Osteocyte (in vitro differentiated cells): ENCODE measurements around the gene APCDD1. TPM values are rescaled to one million over a fixed set of nuclear protein-coding genes. Genes with fewer than 3 reads are reported as not detected.
"Not testable (repeated sequence)": the region's sequence is repeated elsewhere in the genome, so short reads cannot be mapped to it uniquely, and the experiment has no call there.

Experiments
- DNase-seq: peaks from one replicate; pipeline ENCODE4 v3.0.0; 2021; ENCODE audit warnings: mixed read lengths; ENCODE audit not compliant: unreplicated experiment; ENCODE audit errors: extremely low spot score
- H3K27ac Mint-ChIP-seq: one replicate; pipeline ENCODE4 v1.8.0; 2021; ENCODE audit warnings: mild to moderate bottlenecking, mixed read lengths; ENCODE audit not compliant: unreplicated experiment
- H3K27me3 Mint-ChIP-seq: one replicate; pipeline ENCODE4 v1.8.0; 2021; ENCODE audit warnings: mixed read lengths; ENCODE audit not compliant: unreplicated experiment
- H3K36me3 Mint-ChIP-seq: one replicate; pipeline ENCODE4 v1.8.0; 2021; ENCODE audit warnings: mixed read lengths; ENCODE audit not compliant: unreplicated experiment
- H3K4me1 Mint-ChIP-seq: one replicate; pipeline ENCODE4 v1.8.0; 2021; ENCODE audit warnings: mixed read lengths; ENCODE audit not compliant: unreplicated experiment
- H3K4me3 Mint-ChIP-seq: one replicate; pipeline ENCODE4 v1.8.0; 2021; ENCODE audit warnings: mild to moderate bottlenecking, moderate library complexity, mixed read lengths; ENCODE audit not compliant: unreplicated experiment
- H3K9me3 Mint-ChIP-seq: one replicate; pipeline ENCODE4 v1.8.0; 2021; ENCODE audit warnings: mixed read lengths; ENCODE audit not compliant: unreplicated experiment
- total RNA-seq: library from RNA; stranded (reverse); gene quantifications from 2 replicates; pipeline ENCODE4 v1.2.1, GENCODE V29; 2021
- TF ChIP-seq, protein P1 (sequence below): fragments of 200-600 bp; sonication (generic); IDR thresholded peaks from 2 replicates; pipeline ENCODE4 v1.5.0; 2021; ENCODE audit warnings: antibody characterized with exemption, mild to moderate bottlenecking, moderate library complexity

APCDD1 gene
- total RNA-seq, 1 donor from 2014 or later, result 1.4 TPM

DNA sequence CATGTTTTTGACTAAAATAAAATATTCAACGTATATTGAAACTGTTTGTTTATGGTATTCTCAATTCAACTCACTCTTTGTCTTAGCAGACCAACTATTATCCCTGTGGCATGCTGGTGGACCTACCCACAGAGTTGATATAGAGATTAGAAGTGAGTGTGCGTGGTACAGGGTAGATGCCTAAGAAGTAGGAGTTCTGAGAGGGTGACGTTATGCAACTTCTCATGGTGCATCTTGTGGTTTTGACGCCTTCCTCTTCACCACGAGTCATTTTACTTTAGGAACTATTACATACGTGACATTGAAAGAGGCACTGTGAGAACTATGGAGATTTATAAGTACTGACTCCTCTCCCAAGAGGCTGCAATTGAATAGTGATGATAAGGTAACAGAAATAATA lies 44.8 kb downstream of the APCDD1 start:
- H3K27ac Mint-ChIP-seq, result no peak overlapping the region
- no peaks in the 10 kb centered on the region for H3K4me1 Mint-ChIP-seq
- peaks cover 6% of the 10 kb centered on the region for H3K9me3 Mint-ChIP-seq
- peaks cover 64% of the 10 kb centered on the region for H3K27me3 Mint-ChIP-seq
- no peaks in the 10 kb centered on the region for H3K36me3 Mint-ChIP-seq
- TF ChIP-seq, protein P1, sequence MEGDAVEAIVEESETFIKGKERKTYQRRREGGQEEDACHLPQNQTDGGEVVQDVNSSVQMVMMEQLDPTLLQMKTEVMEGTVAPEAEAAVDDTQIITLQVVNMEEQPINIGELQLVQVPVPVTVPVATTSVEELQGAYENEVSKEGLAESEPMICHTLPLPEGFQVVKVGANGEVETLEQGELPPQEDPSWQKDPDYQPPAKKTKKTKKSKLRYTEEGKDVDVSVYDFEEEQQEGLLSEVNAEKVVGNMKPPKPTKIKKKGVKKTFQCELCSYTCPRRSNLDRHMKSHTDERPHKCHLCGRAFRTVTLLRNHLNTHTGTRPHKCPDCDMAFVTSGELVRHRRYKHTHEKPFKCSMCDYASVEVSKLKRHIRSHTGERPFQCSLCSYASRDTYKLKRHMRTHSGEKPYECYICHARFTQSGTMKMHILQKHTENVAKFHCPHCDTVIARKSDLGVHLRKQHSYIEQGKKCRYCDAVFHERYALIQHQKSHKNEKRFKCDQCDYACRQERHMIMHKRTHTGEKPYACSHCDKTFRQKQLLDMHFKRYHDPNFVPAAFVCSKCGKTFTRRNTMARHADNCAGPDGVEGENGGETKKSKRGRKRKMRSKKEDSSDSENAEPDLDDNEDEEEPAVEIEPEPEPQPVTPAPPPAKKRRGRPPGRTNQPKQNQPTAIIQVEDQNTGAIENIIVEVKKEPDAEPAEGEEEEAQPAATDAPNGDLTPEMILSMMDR, result no peak
- no peak for DNase-seq
- H3K4me3 Mint-ChIP-seq, result no peak overlapping the region

DNA sequence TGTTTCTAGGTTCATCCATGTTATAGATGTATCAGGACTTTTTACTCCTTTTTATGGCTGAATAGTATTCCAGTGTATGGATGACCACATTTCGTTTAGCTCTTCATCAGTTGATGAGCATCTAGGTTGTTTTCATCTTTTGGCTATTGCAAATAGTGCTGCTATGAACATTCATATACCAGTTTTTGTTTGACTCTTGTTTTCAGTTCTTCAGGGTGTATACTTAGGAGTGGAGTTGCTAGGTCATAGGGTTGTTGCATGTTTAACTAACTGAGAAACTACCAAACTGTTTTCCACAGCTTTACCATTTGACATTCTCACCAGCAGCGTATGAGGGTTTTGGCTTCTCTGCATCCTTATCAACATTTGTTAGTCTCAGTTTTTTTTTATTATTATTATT lies 45.6 kb downstream of the APCDD1 start:
- Mint-ChIP-seq H3K27ac (no peak overlapping the region), H3K4me1 (no peaks in the 10 kb centered on the region), H3K27me3 (peaks cover 64% of the 10 kb centered on the region), H3K36me3 (no peaks in the 10 kb centered on the region), H3K4me3 (no peak overlapping the region), H3K9me3 (peaks cover 11% of the 10 kb centered on the region)
- no peak for DNase-seq
- TF ChIP-seq, protein P1, result no peak

DNA sequence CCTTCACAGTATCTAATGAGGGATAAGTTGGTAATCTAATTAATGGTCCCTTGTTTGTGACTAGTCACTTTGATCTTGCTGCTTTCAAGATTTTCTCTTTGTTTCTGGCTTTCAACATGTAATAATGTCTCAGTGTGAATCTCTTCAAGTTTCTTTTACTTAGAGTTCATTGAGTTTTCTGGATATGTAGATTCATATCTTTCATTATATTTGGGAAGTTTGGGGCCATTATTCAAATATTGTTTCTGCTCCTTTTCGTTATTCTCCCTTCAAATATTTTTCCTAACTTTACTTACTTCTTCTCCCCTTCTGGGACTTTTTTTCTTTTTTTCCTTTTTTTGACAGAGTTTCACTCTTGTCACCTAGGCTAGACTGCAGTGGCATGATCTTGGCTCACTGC lies 50.3 kb downstream of the APCDD1 start:
- no peaks in the 10 kb centered on the region for H3K4me1 Mint-ChIP-seq
- H3K27me3 Mint-ChIP-seq, result peaks cover 34% of the 10 kb centered on the region
- TF ChIP-seq, protein P1, result no peak
- no peak for DNase-seq
- H3K4me3 Mint-ChIP-seq, result no peak overlapping the region
- H3K27ac Mint-ChIP-seq, result no peak overlapping the region
- H3K9me3 Mint-ChIP-seq, result peaks cover 25% of the 10 kb centered on the region
- H3K36me3 Mint-ChIP-seq, result no peaks in the 10 kb centered on the region

DNA sequence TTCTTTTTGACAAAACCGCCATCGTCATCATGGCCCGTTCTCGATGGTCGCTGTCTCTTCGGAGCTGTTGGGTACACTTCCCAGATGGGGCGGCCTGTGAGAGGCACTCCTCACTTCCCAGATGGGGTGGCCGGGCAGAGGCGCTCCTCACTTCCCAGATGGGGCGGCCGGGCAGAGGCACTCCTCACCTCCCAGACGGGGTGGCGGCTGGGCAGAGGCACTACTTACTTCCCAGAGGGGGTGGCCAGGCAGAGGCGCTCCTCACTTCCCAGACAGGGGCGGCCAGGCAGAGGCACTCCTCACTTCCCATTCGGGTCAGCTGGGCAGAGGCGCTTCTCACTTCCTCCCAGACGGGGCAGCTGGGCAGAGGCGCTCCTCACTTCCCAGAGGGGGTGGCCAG lies 51.5 kb downstream of the APCDD1 start:
- not testable (repeated sequence) for H3K36me3 Mint-ChIP-seq, H3K4me1 Mint-ChIP-seq, H3K4me3 Mint-ChIP-seq, DNase-seq, H3K27ac Mint-ChIP-seq
- peaks cover 25% of the 10 kb centered on the region for H3K9me3 Mint-ChIP-seq
- H3K27me3 Mint-ChIP-seq, result peaks cover 29% of the 10 kb centered on the region

DNA sequence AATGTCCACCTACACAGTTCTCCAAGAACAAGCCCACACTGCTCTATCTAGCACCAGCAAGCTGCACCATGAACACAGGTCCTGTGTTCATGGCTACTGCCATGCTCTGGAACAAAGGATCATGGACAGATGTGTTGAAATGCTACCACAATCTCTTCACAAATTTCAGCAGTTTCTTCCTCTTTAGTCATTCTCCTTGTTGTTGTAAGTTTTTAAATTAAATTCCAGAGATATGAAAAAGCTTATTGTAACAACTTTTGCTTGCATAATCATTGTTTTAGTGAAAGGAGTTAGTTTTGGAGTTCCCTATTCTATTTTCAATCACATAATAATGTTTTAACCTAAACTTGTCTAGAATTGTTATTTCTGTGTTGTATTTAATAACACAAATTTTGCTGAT lies 54.2 kb downstream of the APCDD1 start:
- Mint-ChIP-seq H3K27ac (no peak overlapping the region), H3K4me1 (no peaks in the 10 kb centered on the region), H3K27me3 (peaks cover 26% of the 10 kb centered on the region), H3K4me3 (no peak overlapping the region), H3K36me3 (no peaks in the 10 kb centered on the region), H3K9me3 (peaks cover 19% of the 10 kb centered on the region)
- DNase-seq, result no peak
- TF ChIP-seq, protein P1, result no peak

DNA sequence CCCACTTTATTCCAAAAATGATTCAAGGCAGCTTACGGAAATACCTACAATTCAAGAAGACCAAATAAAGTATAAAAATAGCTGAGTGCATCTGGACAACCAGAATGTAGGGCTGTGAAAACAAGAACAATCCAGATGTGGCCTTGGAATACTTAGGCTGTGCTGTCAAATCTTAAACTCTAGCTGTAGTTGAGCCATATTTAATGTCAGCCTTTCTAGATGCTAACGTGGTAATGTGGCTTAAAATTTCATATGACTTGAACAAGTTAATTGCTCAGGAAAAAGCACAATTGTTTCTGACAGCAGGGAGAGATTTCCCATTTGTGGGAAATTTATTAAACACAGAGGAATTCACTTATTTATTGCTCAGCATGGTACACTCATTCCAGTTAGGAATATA lies 56.8 kb downstream of the APCDD1 start:
- TF ChIP-seq, protein P1, result no peak
- Mint-ChIP-seq H3K27me3 (peaks cover 41% of the 10 kb centered on the region), H3K27ac (no peak overlapping the region), H3K4me3 (no peak overlapping the region), H3K9me3 (peaks cover 14% of the 10 kb centered on the region), H3K4me1 (no peaks in the 10 kb centered on the region), H3K36me3 (no peaks in the 10 kb centered on the region)
- DNase-seq, result no peak
